PC-3 (cell line): ENCODE data around the gene PCNX2.

Experiments
- CTCF ChIP-seq: fragments of 300-600 bp; sonication (generic); conservative IDR thresholded peaks from 2 replicates; pipeline ENCODE4 v1.5.1; 2017; ENCODE audit warnings: antibody characterized with exemption, low read depth, mild to moderate bottlenecking, low read length
- EZH2 ChIP-seq: fragments of 300-600 bp; sonication (generic); IDR thresholded peaks from one replicate; pipeline ENCODE4 v1.6.1; 2017; ENCODE audit warnings: antibody characterized with exemption, mild to moderate bottlenecking, low read length; ENCODE audit not compliant: unreplicated experiment
- EZH2phosphoT487 ChIP-seq: fragments of 300-600 bp; sonication (generic); IDR thresholded peaks from 2 replicates; pipeline ENCODE4 v1.6.1; 2018; ENCODE audit warnings: mild to moderate bottlenecking, antibody characterized with exemption, low read length, borderline replicate concordance

GRCh38 chr1:233209481-233209880 is 86.0 kb downstream of the PCNX2 start:
- TF ChIP-seq CTCF (no peak), EZH2phosphoT487 (no peak), EZH2 (no peak)
